Trophoblast cell (in vitro differentiated cells and primary cell): ENCODE data around the gene SLIT3.

Experiments used
- DNase-seq, 2 donors: peaks; one replicate each; pipeline ENCODE4 v3.0.0-alpha.2; 2016
- H2AFZ ChIP-seq: 2 replicates; pipeline ENCODE4 v1.6.1; 2013; ENCODE audit warnings: low read length, moderate library complexity, mild to moderate bottlenecking; ENCODE audit not compliant: insufficient read depth, poor library complexity
- H2AK5ac ChIP-seq: 2 replicates; pipeline ENCODE4 v1.6.1; 2013; ENCODE audit warnings: mild to moderate bottlenecking, low read length
- H2BK120ac ChIP-seq: 2 replicates; pipeline ENCODE4 v1.6.1; 2013; ENCODE audit warnings: low read length, mild to moderate bottlenecking, moderate library complexity; ENCODE audit not compliant: insufficient read depth, poor library complexity
- H2BK12ac ChIP-seq: 2 replicates; pipeline ENCODE4 v1.6.1; 2013; ENCODE audit warnings: mild to moderate bottlenecking, low read length, moderate library complexity
- H2BK5ac ChIP-seq: 2 replicates; pipeline ENCODE4 v1.6.1; 2013; ENCODE audit warnings: low read length, low read depth, moderate library complexity, mild to moderate bottlenecking; ENCODE audit not compliant: poor library complexity
- H3K14ac ChIP-seq: 2 replicates; pipeline ENCODE4 v1.6.1; 2013; ENCODE audit warnings: mild to moderate bottlenecking, low read length
- H3K18ac ChIP-seq: 2 replicates; pipeline ENCODE4 v1.6.1; 2013; ENCODE audit warnings: mild to moderate bottlenecking, low read length
- H3K23ac ChIP-seq: 2 replicates; pipeline ENCODE4 v1.6.1; 2013; ENCODE audit warnings: low read length
- H3K27ac ChIP-seq: 2 replicates; pipeline ENCODE4 v1.5.1; 2013; ENCODE audit warnings: low read depth, mild to moderate bottlenecking, inconsistent platforms, low read length, moderate library complexity
- H3K27me3 ChIP-seq: 2 replicates; pipeline ENCODE4 v1.6.1; 2013; ENCODE audit warnings: inconsistent platforms, mild to moderate bottlenecking, low read length, moderate library complexity; ENCODE audit not compliant: insufficient read depth
- H3K36me3 ChIP-seq, 2 experiments: 1 replicate in 1 of 2; 2 replicates in 1 of 2; pipeline ENCODE4 v1.6.1; 2013; ENCODE audit warnings: low read length in 2 of 2, mild to moderate bottlenecking in 2 of 2, moderate library complexity in 1 of 2; ENCODE audit not compliant: insufficient read depth in 2 of 2, control insufficient read depth in 1 of 2
- H3K4ac ChIP-seq: 2 replicates; pipeline ENCODE4 v1.6.1; 2013; ENCODE audit warnings: low read depth, mild to moderate bottlenecking, low read length, moderate library complexity
- H3K4me1 ChIP-seq, 2 experiments: 1 replicate in 1 of 2; 2 replicates in 1 of 2; pipeline ENCODE4 v1.6.1; 2013; ENCODE audit warnings: low read length in 2 of 2, mild to moderate bottlenecking in 2 of 2, moderate library complexity in 1 of 2; ENCODE audit not compliant: insufficient read depth in 2 of 2, control insufficient read depth in 1 of 2
- H3K4me2 ChIP-seq: 2 replicates; pipeline ENCODE4 v1.6.1; 2013; ENCODE audit warnings: inconsistent platforms, mild to moderate bottlenecking, low read length, moderate library complexity
- H3K4me3 ChIP-seq: 2 replicates; pipeline ENCODE4 v1.5.1; 2013; ENCODE audit warnings: mild to moderate bottlenecking, low read depth, low read length, inconsistent platforms
- H3K79me1 ChIP-seq: one replicate; pipeline ENCODE4 v1.6.1; 2013; ENCODE audit warnings: low read length
- H3K79me2 ChIP-seq: 2 replicates; pipeline ENCODE4 v1.6.1; 2013; ENCODE audit warnings: low read length, mild to moderate bottlenecking; ENCODE audit not compliant: control insufficient read depth, insufficient read depth, poor library complexity
- H3K9ac ChIP-seq: 2 replicates; pipeline ENCODE4 v1.6.1; 2013; ENCODE audit warnings: mild to moderate bottlenecking, low read length
- H3K9me3 ChIP-seq: 2 replicates; pipeline ENCODE4 v1.6.1; 2013; ENCODE audit warnings: low read depth, mild to moderate bottlenecking, control low read depth, inconsistent platforms, low read length; ENCODE audit not compliant: insufficient read depth
- H4K12ac ChIP-seq: 2 replicates; pipeline ENCODE4 v1.6.1; 2013; ENCODE audit warnings: low read depth, mild to moderate bottlenecking, low read length, moderate library complexity
- H4K8ac ChIP-seq: 2 replicates; pipeline ENCODE4 v1.6.1; 2013; ENCODE audit warnings: low read depth, mild to moderate bottlenecking, low read length, moderate library complexity
- H4K91ac ChIP-seq: one replicate; pipeline ENCODE4 v1.6.1; 2013; ENCODE audit warnings: low read depth, mild to moderate bottlenecking, low read length, moderate library complexity
- WGBS: extraction: QIAGEN DNeasy Blood & Tissue Kit; methylation state at CpG from one replicate; pipeline ENCODE4 v1.1.7; 2013; ENCODE audit warnings: missing lambda C conversion rate; ENCODE audit not compliant: insufficient read length, insufficient coverage; ENCODE audit errors: extremely low coverage; 5-methylcytosine and 5-hydroxymethylcytosine counted together

The SLIT3 gene

GRCh38 chr5:169178754-169179153, 122.2 kb downstream of the SLIT3 start:
- H3K18ac ChIP-seq, result no peak overlapping the region
- no peak overlapping the region for H3K27ac ChIP-seq
- no peak overlapping the region for H3K4me2 ChIP-seq
- H3K36me3 ChIP-seq, result peaks cover 2 to 7% of the 10 kb centered on the region in 2 experiments
- no peaks in the 10 kb centered on the region for H3K79me2 ChIP-seq
- H4K91ac ChIP-seq, result no peak overlapping the region
- no peak overlapping the region for H4K8ac ChIP-seq
- H2BK120ac ChIP-seq, result no peak overlapping the region
- no peak overlapping the region for H3K9ac ChIP-seq
- H2AFZ ChIP-seq, result no peak overlapping the region
- H2AK5ac ChIP-seq, result no peak overlapping the region
- H3K9me3 ChIP-seq, result no peaks in the 10 kb centered on the region
- H3K4me3 ChIP-seq, result no peak overlapping the region
- no peaks in the 10 kb centered on the region for H3K27me3 ChIP-seq
- no peak overlapping the region for H3K4ac ChIP-seq
- H3K23ac ChIP-seq, result no peak overlapping the region
- H4K12ac ChIP-seq, result no peak overlapping the region
- no CpG with 5 or more reads among the region's 3 CpGs for WGBS
- H3K14ac ChIP-seq, result no peak overlapping the region
- H3K4me1 ChIP-seq, result peaks cover 7 to 9% of the 10 kb centered on the region in 2 experiments
- no peak overlapping the region for H2BK12ac ChIP-seq
- no peak for DNase-seq
- H2BK5ac ChIP-seq, result no peak overlapping the region
- peaks cover 2% of the 10 kb centered on the region for H3K79me1 ChIP-seq

- no peak for DNase-seq
- WGBS, result 100% methylated on average over 2 of the region's 5 CpGs
- Histone ChIP-seq H2BK5ac (no peak overlapping the region), H4K91ac (no peak overlapping the region), H3K79me1 (peaks cover 2% of the 10 kb centered on the region), H3K4me1 (peaks cover 11 to 12% of the 10 kb centered on the region in 2 experiments), H2AFZ (no peak overlapping the region), H2AK5ac (no peak overlapping the region), H3K4me2 (no peak overlapping the region), H3K14ac (no peak overlapping the region), H3K9ac (no peak overlapping the region), H3K4ac (no peak overlapping the region), H3K79me2 (no peaks in the 10 kb centered on the region), H4K8ac (no peak overlapping the region), H3K9me3 (no peaks in the 10 kb centered on the region), H4K12ac (no peak overlapping the region), H3K27me3 (no peaks in the 10 kb centered on the region), H2BK120ac (no peak overlapping the region), H3K23ac (no peak overlapping the region), H2BK12ac (no peak overlapping the region), H3K27ac (no peak overlapping the region), H3K18ac (no peak overlapping the region), H3K4me3 (no peak overlapping the region), H3K36me3 (peaks cover 2 to 7% of the 10 kb centered on the region in 2 experiments)
These were observed 122.7 kb downstream of the SLIT3 start for GRCh38 chr5:169178274-169178673.

DNA sequence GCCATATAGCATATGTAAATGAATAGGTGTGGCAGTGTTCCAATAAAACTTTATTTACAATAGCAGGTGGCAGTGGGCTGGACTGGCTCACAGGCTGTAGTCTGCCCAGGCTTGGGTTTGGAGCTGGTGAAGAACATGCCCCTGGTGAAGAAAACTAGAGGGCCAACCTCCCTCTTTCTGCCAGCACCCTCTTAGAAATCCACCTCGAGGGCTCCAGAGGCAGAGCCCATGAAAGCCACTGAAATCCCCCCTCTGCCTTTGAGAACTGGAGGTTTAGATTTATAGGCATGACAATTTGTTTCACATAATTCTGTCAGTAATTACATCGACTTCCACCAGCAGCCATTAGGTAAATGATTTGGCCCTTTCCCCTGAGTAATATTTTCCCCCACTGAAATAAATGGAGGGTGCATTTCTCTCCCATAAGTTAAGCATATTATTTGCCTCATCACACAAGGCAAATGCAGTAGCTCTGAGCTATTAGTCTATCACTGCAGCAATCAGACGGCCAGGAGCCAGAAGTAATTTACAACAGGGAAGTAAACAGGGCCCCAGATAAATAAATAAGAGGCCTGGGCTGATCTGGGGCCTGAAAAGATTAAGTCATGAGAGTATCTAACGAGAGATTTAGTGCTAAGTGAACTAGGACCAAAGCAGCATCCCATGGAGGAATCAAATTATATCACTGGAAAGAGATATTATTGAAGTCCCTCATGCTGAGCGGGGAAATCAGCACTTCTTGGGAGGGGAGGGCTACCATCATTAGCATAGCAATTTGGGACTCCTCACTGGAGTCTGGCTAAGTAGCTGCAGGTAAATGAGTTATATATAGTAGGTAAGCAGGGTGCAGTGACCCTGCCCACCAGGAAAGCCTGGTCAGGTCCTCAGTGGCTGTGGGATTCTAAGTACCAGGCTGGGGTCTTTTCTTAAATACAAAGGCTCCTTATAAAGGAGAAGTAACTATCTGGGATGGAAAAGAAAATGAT, 123.9 kb downstream of the SLIT3 start:
- peaks cover 2% of the 10 kb centered on the region for H3K79me1 ChIP-seq
- no peak overlapping the region for H3K4me3 ChIP-seq
- no peak overlapping the region for H3K27ac ChIP-seq
- no peak overlapping the region for H4K91ac ChIP-seq
- DNase-seq, result no peak
- H2BK12ac ChIP-seq, result no peak overlapping the region
- H3K4ac ChIP-seq, result no peak overlapping the region
- H3K36me3 ChIP-seq, result peaks cover 2 to 7% of the 10 kb centered on the region in 2 experiments
- H3K79me2 ChIP-seq, result no peaks in the 10 kb centered on the region
- H2AK5ac ChIP-seq, result no peak overlapping the region
- no peak overlapping the region for H3K14ac ChIP-seq
- no peak overlapping the region for H2BK120ac ChIP-seq
- no peak overlapping the region for H3K4me2 ChIP-seq
- H3K23ac ChIP-seq, result no peak overlapping the region
- H3K27me3 ChIP-seq, result no peaks in the 10 kb centered on the region
- H2AFZ ChIP-seq, result no peak overlapping the region
- H3K18ac ChIP-seq, result no peak overlapping the region
- H3K4me1 ChIP-seq, result peaks cover 12% of the 10 kb centered on the region in 2 experiments
- H4K8ac ChIP-seq, result no peak overlapping the region
- no peak overlapping the region for H3K9ac ChIP-seq
- H2BK5ac ChIP-seq, result no peak overlapping the region
- WGBS, result no CpG with 5 or more reads among the region's 5 CpGs
- H3K9me3 ChIP-seq, result no peaks in the 10 kb centered on the region
- no peak overlapping the region for H4K12ac ChIP-seq

- no CpG with 5 or more reads among the region's 3 CpGs for WGBS
These were observed 125.2 kb downstream of the SLIT3 start for GRCh38 chr5:169175733-169176132.

More at GRCh38 chr5:169175733-169176132, 125.2 kb downstream of the SLIT3 start:
- Histone ChIP-seq H2BK12ac (no peak overlapping the region), H3K27ac (no peak overlapping the region), H3K4ac (no peak overlapping the region), H3K27me3 (no peaks in the 10 kb centered on the region), H2AK5ac (no peak overlapping the region), H3K79me2 (no peaks in the 10 kb centered on the region), H3K4me3 (no peak overlapping the region), H3K23ac (no peak overlapping the region), H4K91ac (no peak overlapping the region), H4K8ac (no peak overlapping the region), H2BK120ac (peak overlapping the region; percentile 49), H3K9ac (no peak overlapping the region), H3K4me1 (peaks cover 12 to 18% of the 10 kb centered on the region in 2 experiments), H3K18ac (no peak overlapping the region), H2BK5ac (no peak overlapping the region), H3K9me3 (no peaks in the 10 kb centered on the region), H3K4me2 (no peak overlapping the region), H2AFZ (no peak overlapping the region), H3K14ac (peak overlapping the region; percentile 30), H3K79me1 (peaks cover 2% of the 10 kb centered on the region), H3K36me3 (peaks cover 2 to 7% of the 10 kb centered on the region in 2 experiments), H4K12ac (no peak overlapping the region)
- no peak for DNase-seq
